H1 (cell line): ENCODE measurements around the gene TOR4A. TPM values are rescaled to one million over a fixed set of nuclear protein-coding genes. Genes with fewer than 3 reads are reported as not detected.

Source experiments
- RAD21 ChIP-seq, 2 experiments: IDR thresholded peaks in 1 of 2; conservative IDR thresholded peaks in 1 of 2; 2 replicates each; pipeline ENCODE4 v1.6.1; 2011; ENCODE audit warnings: low read depth in 2 of 2, low read length in 2 of 2, improper control_type of control experiment in 1 of 2, inconsistent platforms in 1 of 2, mild to moderate bottlenecking in 1 of 2, moderate library complexity in 1 of 2
- polyA plus RNA-seq, 7 experiments: library from polyadenylated mRNA; depleted of rRNA in 3 of 7; stranded (reverse) in 5 of 7; unstranded in 2 of 7; fragments of >200 nt in 5 of 7; fragments of 200-250 nt in 2 of 7; gene quantifications; 1 replicate in 5 of 7; 2 replicates in 1 of 7; 4 replicates in 1 of 7; pipeline versions ENCODE4 v1.2.1 to v1.2.3, GENCODE V29; 2011 to 2013; ENCODE audit warnings: missing spikeins in 2 of 7, mixed read lengths in 2 of 7
- total RNA-seq: library from RNA; stranded (reverse); fragmentation: NEBNext Ultra II Directional; extraction: Animal tissue kit (Norgen Biotek cat#: 25700); gene quantifications from 2 replicates; pipeline ENCODE4 v1.2.1, GENCODE V29; 2021

The TOR4A gene
- total and polyA plus RNA-seq, 2 of the 8 experiments (the other 6 are each of a cell fraction or from before 2014, with no cell fraction given) = 8.4 to 9.3 TPM

DNA sequence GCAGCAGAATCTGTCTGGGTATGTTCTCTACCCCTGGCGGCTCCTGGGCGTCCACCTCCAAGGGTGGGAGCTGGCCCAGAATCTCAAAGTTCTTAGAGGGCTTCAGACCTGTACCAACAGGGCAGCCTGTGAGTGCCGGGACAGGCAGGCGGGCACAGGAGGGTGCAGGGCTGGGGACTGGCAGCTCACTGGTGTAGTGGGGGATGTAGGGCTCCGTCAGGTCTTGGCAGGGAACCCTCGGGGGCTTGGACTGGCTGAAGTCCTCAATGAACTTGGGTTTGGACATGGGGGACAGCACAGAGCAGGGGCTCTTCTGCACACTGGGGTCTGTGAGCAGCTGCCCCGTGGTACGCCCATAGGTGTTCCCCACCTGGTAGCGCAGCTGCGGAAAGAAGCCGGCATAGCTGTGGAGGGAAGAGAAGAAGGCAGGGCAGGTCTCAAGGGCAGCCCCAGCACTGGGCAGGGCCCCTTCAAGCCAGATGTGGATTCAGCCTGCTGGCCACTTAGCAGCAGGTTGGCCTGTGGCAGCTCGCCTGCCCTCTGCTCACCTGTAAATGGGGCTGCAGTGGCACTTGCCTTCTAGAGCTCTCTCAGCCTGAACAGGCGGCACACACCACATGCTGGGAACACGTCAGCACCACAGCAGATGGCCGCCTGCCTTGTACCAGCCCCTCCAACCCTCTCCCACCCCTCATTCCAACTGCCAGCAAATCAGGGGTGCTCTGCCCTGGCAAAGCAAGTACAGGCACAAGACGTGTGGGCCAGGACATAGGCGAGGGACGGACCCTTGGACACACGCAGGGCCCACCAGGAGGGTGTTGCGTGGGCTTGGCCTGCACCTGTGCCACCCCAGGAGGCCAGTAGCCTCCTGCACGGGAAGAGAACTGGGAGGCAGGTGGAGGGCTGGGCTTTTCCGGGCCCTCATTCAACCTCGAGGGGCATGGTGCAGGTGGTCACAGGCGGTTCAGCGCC lies 31.8 kb upstream of the TOR4A start (continued):
- no peak for TF ChIP-seq RAD21 (IDR thresholded peaks at IDR 0.05 in 1 of 2, conservative IDR thresholded peaks at IDR 0.05 in 1 of 2; ENCODE audit: low read depth in 2 of 2, low read length in 2 of 2)
